Central memory CD8-positive, alpha-beta T cell (primary cell): ENCODE measurements around the gene KIF17.
"Not testable (repeated sequence)": the region's sequence is repeated elsewhere in the genome, so short reads cannot be mapped to it uniquely, and the experiment has no call there.

Source experiments
- ATAC-seq: fragments of 150-1000 bp; cut with Tn5 transposase; replicated peaks from 2 replicates; pipeline ENCODE4 v1.10.0; 2022; ENCODE audit warnings: mild to moderate bottlenecking, moderate FRiP score, moderate number of reproducible peaks; ENCODE audit not compliant: poor library complexity, severe bottlenecking; ENCODE audit errors: extremely low read depth
- DNase-seq, 2 donors: peaks; one replicate each; pipeline ENCODE4 v3.0.0; 2021; ENCODE audit warnings: low spot score in 2 of 2
- H3K27ac Mint-ChIP-seq: one replicate; pipeline ENCODE4 v1.8.0; 2022; ENCODE audit warnings: low read depth, mild to moderate bottlenecking, moderate library complexity, mixed read lengths
- H3K27me3 Mint-ChIP-seq: one replicate; pipeline ENCODE4 v1.8.0; 2022; ENCODE audit warnings: mixed read lengths
- H3K36me3 Mint-ChIP-seq: one replicate; pipeline ENCODE4 v1.8.0; 2022; ENCODE audit warnings: mild to moderate bottlenecking, moderate library complexity, mixed read lengths; ENCODE audit not compliant: insufficient read depth
- H3K4me1 Mint-ChIP-seq: one replicate; pipeline ENCODE4 v1.8.0; 2022; ENCODE audit warnings: mixed read lengths
- H3K4me3 Mint-ChIP-seq: one replicate; pipeline ENCODE4 v1.8.0; 2022; ENCODE audit warnings: mild to moderate bottlenecking, moderate library complexity, mixed read lengths
- H3K9me3 Mint-ChIP-seq: one replicate; pipeline ENCODE4 v1.8.0; 2022; ENCODE audit warnings: mixed read lengths

Gene KIF17

DNA sequence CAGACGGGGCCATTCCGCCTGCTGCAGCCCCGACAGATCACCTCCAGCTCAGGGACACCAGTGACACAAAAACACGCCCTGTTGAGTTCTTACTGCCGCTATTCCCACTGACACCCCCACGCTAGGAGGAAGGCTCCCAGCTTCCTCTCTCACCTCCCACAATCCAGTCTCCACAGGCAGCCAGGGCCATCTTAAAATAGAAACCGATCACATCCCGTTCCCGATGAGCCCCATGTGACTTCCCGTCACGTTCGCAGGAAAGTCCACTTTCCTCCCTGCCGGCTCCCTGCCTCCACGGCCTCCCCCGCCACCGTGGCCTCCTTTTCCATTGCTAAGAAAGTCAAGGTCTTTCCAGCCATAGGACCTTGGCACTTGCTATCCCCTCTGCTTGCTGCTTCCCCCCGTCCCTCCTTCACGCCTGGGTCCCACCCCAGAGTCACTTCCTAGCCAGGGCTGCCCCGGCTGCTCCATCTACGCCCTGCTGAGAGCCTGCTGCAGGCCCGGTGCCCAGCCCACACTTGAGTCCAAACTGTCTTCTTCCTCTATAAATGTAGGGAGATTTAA lies 32.6 kb downstream of the KIF17 start:
- Mint-ChIP-seq H3K4me1 (no peaks in the 10 kb centered on the region), H3K36me3 (no peaks in the 10 kb centered on the region), H3K4me3 (no peak overlapping the region), H3K9me3 (no peaks in the 10 kb centered on the region), H3K27ac (no peak overlapping the region), H3K27me3 (peaks cover 26% of the 10 kb centered on the region)
- ATAC-seq (no peak), DNase-seq (no peak)

DNA sequence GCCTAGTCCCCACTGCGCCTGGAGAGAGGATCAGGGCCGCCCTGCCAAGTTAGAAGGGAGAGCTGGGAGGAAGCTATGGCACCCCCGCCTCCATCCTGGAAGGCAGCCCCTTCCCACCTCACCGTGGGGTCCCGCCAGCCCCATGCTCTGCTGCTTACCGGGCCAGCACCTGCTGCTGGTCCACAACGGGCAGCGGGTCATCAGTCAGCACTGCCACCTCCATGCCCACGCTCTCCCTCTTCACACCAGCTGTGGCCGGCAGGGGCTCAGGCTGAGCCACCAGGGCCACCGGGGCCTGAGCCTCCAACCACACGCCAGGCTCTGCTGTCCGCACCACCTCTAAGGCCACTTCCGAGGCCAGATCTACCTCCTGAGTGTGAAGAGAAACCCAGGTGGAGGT lies 33.2 kb downstream of the KIF17 start:
- no peaks in the 10 kb centered on the region for H3K4me1 Mint-ChIP-seq
- H3K27me3 Mint-ChIP-seq: peaks cover 32% of the 10 kb centered on the region
- no peaks in the 10 kb centered on the region for H3K36me3 Mint-ChIP-seq
- H3K4me3 Mint-ChIP-seq: no peak overlapping the region
- H3K27ac Mint-ChIP-seq: no peak overlapping the region
- no peaks in the 10 kb centered on the region for H3K9me3 Mint-ChIP-seq
- DNase-seq: no peak
- ATAC-seq: no peak

DNA sequence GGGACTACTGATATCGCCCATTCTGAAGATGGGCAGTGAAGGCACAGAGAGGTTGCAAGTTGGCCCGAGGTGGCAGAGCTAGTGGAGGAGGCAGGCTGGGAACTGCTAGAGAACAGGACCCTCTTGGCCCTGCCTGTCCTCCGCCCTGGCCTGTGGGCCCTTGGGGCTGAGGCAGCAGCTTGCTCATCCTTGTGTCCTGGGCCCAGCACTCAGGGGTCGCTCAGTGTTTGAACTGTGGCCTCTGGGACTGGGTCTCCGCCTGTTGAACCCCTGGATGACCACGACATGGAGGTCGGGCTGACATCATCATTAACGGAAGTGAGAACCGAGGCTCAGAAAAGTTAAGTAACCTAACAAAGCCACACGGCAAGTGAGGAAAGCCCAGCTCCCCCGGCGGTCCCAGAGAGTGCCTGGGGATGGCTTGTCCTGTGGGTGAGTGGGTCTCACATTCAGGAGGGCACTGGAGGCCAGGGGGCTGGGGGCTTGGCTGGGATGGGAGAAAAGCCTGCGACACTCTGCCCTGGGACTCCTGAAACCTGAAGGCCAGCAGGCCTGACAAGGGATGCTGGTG lies 33.7 kb downstream of the KIF17 start:
- no peak for DNase-seq
- H3K4me1 Mint-ChIP-seq: no peaks in the 10 kb centered on the region
- H3K9me3 Mint-ChIP-seq: no peaks in the 10 kb centered on the region
- no peak for ATAC-seq
- no peak overlapping the region for H3K27ac Mint-ChIP-seq
- H3K36me3 Mint-ChIP-seq: no peaks in the 10 kb centered on the region
- peaks cover 32% of the 10 kb centered on the region for H3K27me3 Mint-ChIP-seq
- no peak overlapping the region for H3K4me3 Mint-ChIP-seq

DNA sequence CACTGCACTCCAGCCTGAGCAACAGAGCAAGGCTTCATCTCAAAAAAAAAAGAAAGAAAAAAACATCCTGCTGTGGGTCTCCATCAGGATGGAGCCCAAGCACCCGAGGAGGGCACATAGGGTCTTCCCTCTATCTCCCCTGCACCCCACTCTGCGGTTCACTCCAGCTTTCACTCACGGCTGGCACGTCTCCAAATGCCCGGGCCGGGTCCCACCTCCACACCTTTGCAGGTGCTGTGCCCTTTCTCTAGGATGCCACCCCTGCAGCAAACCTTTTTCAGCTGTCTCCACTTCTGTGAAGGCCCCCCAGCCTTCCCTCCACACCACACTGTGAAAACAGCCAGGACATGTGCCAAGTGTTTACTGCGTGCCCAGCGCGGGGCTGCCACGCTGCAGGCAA lies 34.2 kb downstream of the KIF17 start:
- DNase-seq (no peak), ATAC-seq (no peak)
- Mint-ChIP-seq H3K4me3 (no peak overlapping the region), H3K27ac (no peak overlapping the region), H3K36me3 (no peaks in the 10 kb centered on the region), H3K9me3 (no peaks in the 10 kb centered on the region), H3K27me3 (peaks cover 32% of the 10 kb centered on the region), H3K4me1 (peaks cover 2% of the 10 kb centered on the region)

DNA sequence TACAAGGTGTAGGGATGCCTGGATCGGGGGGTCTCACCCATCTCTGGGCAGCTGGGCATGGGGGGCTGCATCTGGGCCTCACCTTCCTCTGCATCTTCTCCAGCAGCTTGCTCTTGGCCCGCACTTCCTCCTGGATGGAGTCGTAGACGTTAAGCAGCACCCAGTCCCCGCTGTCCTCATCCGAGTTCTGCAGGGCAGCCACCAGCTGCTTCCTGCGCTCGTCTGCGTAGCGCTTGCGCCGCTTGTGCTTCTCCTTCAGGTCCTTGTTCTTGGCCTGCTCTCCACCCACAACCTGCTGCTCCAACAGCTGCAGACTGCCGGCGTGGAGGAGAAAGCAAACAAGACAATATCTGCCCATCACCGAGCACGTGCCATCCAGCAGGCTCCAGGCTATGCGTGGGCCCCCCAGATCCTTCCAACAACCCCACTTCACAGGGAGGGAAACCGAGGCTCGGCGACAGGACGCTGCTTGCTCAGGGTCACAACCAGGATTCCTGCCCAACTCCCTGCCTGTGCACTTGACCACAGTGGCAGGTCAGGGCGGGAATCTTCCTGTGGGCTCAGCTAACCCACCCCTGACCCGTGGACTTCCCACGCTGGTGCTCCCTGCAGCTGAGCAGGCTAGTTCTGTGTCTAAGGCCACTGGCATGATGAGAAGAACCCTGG lies 35.1 kb downstream of the KIF17 start:
- Mint-ChIP-seq H3K36me3 (no peaks in the 10 kb centered on the region), H3K27ac (no peak overlapping the region), H3K4me3 (no peak overlapping the region), H3K4me1 (peaks cover 6% of the 10 kb centered on the region), H3K27me3 (peaks cover 32% of the 10 kb centered on the region), H3K9me3 (no peaks in the 10 kb centered on the region)
- no peak for ATAC-seq
- DNase-seq: no peak

DNA sequence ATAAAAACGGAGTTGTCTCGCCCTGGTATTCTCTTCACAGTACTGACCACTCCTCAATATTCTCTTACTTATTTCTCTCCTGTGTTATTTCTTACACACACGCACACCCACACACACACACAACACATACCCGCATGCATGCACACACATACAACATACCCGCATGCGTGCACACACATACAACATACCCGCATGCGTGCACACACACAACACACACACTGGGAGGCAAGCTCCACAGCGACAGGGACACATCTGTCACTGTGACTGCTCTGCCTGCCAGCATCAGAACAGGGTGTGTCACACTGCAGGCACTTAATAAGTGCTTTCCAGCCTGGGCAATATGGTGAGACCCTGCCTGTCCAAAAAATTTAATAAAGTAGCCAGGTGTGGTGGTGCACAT lies 35.8 kb downstream of the KIF17 start:
- Mint-ChIP-seq H3K27me3 (peaks cover 32% of the 10 kb centered on the region), H3K36me3 (no peaks in the 10 kb centered on the region), H3K4me3 (no peak overlapping the region), H3K4me1 (peaks cover 6% of the 10 kb centered on the region), H3K9me3 (no peaks in the 10 kb centered on the region), H3K27ac (no peak overlapping the region)
- no peak for DNase-seq
- ATAC-seq: no peak

DNA sequence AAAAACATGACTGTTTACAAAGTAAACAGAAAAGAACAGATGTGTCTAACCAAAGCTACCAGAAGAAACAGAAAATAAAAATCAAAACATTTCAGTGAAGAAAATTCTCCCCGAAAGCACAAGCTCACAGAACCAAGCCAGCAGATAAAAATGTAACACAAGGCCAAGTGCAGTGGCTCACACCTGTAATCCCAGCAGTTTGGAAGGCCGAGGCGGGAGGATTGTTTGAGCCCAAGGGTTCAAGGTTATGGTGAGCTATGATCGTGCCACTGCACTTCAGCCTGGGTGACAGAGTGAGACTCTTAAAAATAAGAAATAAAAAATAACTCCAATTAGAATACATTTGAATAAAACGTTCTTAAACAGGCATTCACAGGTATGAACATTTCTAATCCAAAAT lies 37.5 kb downstream of the KIF17 start:
- H3K36me3 Mint-ChIP-seq: no peaks in the 10 kb centered on the region

DNA sequence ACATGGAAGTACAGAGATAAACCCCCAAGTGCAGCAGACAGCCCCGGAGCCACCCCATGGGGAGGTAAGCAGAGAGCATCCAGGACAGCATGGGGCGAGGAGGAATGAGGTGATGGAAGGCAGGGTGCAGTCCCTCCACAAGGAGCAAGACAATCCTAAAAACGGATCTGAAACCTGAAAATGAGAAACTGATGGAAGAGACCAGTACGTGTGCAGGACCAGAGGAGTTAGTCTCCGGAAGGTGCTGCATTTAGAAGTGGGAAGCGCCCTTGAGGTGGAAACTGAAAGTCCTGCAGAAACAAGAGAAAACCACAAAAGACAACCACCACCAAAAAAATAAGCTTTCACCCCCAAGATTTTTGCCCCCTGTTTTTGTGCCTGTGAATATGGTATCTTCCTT lies 39.2 kb downstream of the KIF17 start:
- Mint-ChIP-seq H3K27ac (peak overlapping the region; percentile 66), H3K36me3 (no peaks in the 10 kb centered on the region), H3K4me1 (peaks cover 6% of the 10 kb centered on the region), H3K9me3 (no peaks in the 10 kb centered on the region), H3K27me3 (peaks cover 13% of the 10 kb centered on the region), H3K4me3 (peak overlapping the region; percentile 42)
- no peak for DNase-seq
- peak; percentile 14 for ATAC-seq

More for the DNA sequence above, 37.5 kb downstream of the KIF17 start:
- no peak for ATAC-seq
- H3K4me1 Mint-ChIP-seq: peaks cover 6% of the 10 kb centered on the region
- DNase-seq: no peak
- peaks cover 26% of the 10 kb centered on the region for H3K27me3 Mint-ChIP-seq
- H3K4me3 Mint-ChIP-seq: no peak overlapping the region
- H3K9me3 Mint-ChIP-seq: no peaks in the 10 kb centered on the region
- H3K27ac Mint-ChIP-seq: no peak overlapping the region

DNA sequence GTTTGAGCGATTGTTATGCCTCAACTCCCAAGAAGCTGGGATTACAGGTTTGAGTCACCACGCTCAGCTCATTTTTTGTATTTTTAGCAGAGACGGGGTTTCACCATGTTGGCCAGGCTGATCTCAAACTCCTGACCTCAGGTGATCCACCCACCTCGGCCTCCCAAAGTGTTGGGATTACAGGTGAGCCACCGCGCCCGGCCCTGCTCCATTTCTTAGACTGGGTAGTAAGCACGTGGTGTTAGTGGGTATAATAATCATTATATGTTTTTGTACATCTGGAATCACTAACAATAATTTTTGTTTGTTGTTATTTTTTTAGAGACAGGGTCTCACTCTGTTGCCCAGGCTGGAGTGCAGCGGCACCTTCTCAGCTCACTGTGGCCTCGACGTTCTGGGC lies 44.2 kb downstream of the KIF17 start:
- not testable (repeated sequence) for DNase-seq, H3K27ac Mint-ChIP-seq, H3K4me1 Mint-ChIP-seq, H3K36me3 Mint-ChIP-seq, ATAC-seq, H3K9me3 Mint-ChIP-seq, H3K4me3 Mint-ChIP-seq
- H3K27me3 Mint-ChIP-seq: peaks cover 10% of the 10 kb centered on the region

DNA sequence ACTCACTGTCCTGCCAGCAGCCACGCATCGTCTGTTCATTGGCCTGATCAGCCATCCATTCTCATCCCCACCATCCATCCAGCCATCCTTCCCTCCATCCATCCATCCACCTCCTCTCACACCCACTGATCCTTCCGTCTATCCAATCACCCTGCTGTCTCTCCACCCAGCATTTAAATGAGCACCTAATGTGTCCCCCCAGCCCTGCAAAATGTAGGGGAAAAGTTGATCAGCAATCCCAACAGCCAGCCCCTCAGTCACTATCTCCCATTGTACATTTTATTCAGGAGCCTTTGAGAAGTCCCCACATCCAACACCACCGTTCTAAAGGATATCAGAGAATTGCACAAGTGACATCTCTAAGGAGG lies 45.6 kb downstream of the KIF17 start:
- H3K4me3 Mint-ChIP-seq: no peak overlapping the region
- no peaks in the 10 kb centered on the region for H3K9me3 Mint-ChIP-seq
- no peak overlapping the region for H3K27ac Mint-ChIP-seq
- peaks cover 10% of the 10 kb centered on the region for H3K27me3 Mint-ChIP-seq
- DNase-seq: no peak
- H3K4me1 Mint-ChIP-seq: no peaks in the 10 kb centered on the region
- no peak for ATAC-seq
- H3K36me3 Mint-ChIP-seq: peaks cover 2% of the 10 kb centered on the region

DNA sequence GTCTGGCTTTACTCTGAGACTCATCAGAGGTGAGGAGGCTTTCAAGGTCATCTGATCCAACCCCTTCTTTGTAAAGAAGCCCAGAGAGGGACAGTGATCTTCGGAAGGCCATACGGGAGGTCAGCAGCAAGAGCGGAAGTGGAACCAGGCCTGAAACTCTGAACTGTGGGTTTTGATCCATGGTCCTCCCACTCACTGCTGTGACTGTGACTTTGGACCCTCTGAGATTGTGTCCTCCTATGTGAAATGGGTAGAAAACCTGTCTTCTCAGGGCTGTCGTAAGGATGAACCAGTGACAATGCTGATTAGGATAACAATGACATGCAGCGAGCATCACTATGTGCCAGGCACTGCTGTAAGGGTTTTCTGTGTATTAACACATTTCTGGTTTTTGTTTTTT lies 46.9 kb downstream of the KIF17 start:
- no peak overlapping the region for H3K4me3 Mint-ChIP-seq
- ATAC-seq (no peak), DNase-seq (no peak)
- H3K36me3 Mint-ChIP-seq: peaks cover 2% of the 10 kb centered on the region
- no peak overlapping the region for H3K27ac Mint-ChIP-seq
- no peaks in the 10 kb centered on the region for H3K4me1 Mint-ChIP-seq
- H3K27me3 Mint-ChIP-seq: peaks cover 10% of the 10 kb centered on the region
- H3K9me3 Mint-ChIP-seq: no peaks in the 10 kb centered on the region

DNA sequence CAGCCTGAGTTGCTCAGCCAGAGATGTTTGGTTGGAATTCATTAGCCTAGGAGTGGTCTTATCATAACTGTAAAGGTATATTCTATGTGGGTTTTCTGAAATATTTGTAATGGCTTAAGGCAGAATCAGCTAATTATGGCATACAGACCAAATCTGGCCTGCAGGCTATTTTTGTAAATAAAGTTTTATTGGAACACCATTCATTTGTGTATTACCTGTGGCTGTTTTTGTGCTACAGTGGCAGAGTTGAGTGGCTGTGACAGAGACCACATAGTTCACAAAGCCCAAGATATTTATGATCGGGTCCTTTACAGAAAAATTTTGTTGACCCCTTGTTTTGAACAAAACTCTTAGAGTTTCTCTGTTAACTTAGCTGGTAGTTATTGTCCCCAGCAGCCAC lies 49.2 kb downstream of the KIF17 start:
- DNase-seq: no peak
- H3K9me3 Mint-ChIP-seq: no peaks in the 10 kb centered on the region
- H3K36me3 Mint-ChIP-seq: peaks cover 2% of the 10 kb centered on the region
- peaks cover 10% of the 10 kb centered on the region for H3K27me3 Mint-ChIP-seq
- no peak overlapping the region for H3K27ac Mint-ChIP-seq
- no peaks in the 10 kb centered on the region for H3K4me1 Mint-ChIP-seq
- no peak for ATAC-seq
- H3K4me3 Mint-ChIP-seq: no peak overlapping the region

DNA sequence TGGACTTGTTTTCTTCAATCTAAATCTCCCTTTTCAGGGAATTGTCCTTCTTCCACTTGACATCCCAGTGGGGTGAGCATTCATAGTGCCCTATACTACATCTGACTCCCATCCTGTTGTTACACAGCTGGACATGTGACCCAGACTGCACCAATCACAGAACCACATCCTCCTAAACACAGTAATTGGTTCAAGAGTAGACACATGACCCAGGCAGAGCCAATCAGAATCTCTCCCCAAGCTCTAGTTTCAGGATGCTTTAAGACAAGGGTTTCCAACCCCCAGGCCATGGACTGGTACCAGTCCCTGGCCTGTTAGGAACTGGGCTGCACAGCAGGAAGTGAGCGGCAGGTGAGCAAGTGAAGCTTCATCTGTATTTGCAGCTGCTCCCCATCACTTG lies 51.0 kb downstream of the KIF17 start:
- no peak for ATAC-seq
- DNase-seq: no peak
- H3K27ac Mint-ChIP-seq: no peak overlapping the region
- no peaks in the 10 kb centered on the region for H3K9me3 Mint-ChIP-seq
- H3K4me3 Mint-ChIP-seq: no peak overlapping the region
- H3K4me1 Mint-ChIP-seq: peaks cover 12% of the 10 kb centered on the region
- peaks cover 2% of the 10 kb centered on the region for H3K36me3 Mint-ChIP-seq
- peaks cover under 1% of the 10 kb centered on the region for H3K27me3 Mint-ChIP-seq
